Endothelial cell of umbilical vein (primary cell): ENCODE data around the gene OLFML2B. TPM values are rescaled to one million over a fixed set of nuclear protein-coding genes. Genes with fewer than 3 reads are reported as not detected.

Experiments
- BruUV-seq: library from RNA; stranded (reverse); fragments of 400-500 nt; replicated peaks from 2 replicates; lab custom pipeline; 2021; lab: Mats Ljungman, UMichigan
- CTCF ChIA-PET: fragments of 300-600, 350-600 bp; sonication (Branson Sonifier 250); formaldehyde crosslinking; loops from one replicate; lab custom pipeline; 2021; ENCODE audit warnings: antibody characterized with exemption, inconsistent platforms; lab: Charles Lee
- POLR2A ChIA-PET: fragments of 300-600, 350-600 bp; sonication (Branson Sonifier 250); formaldehyde crosslinking; loops from one replicate; lab custom pipeline; 2021; ENCODE audit warnings: antibody characterized with exemption, inconsistent platforms; lab: Charles Lee
- DNase-seq: peaks from one replicate; pipeline ENCODE4 v3.0.0-alpha.2; 2011; ENCODE audit warnings: low read depth, low spot score
- FAIRE-seq: peaks from 2 replicates; lab custom pipeline; 2011; peaks lifted over from hg19 to GRCh38; lab: Jason Lieb, UNC
- H2AFZ ChIP-seq: 2 replicates; pipeline ENCODE4 v1.6.0; 2012; ENCODE audit warnings: low read depth, low read length, control low read depth, inconsistent platforms
- H3K27ac ChIP-seq: 2 replicates; pipeline ENCODE4 v1.5.1; 2011; ENCODE audit warnings: low read depth, mild to moderate bottlenecking, control low read depth, low read length, moderate library complexity; ENCODE audit not compliant: insufficient read depth
- H3K27me3 ChIP-seq, 2 experiments: 2 replicates each; pipeline versions ENCODE4 v1.6.0 to v1.6.1; 2011; ENCODE audit warnings: low read length in 2 of 2, mixed read lengths in 1 of 2; ENCODE audit not compliant: control insufficient read depth in 2 of 2, insufficient read depth in 2 of 2
- H3K36me3 ChIP-seq, 2 experiments: 2 replicates in 1 of 2; 3 replicates in 1 of 2; pipeline ENCODE4 v1.5.1; 2011; ENCODE audit warnings: low read length in 2 of 2, mild to moderate bottlenecking in 1 of 2, moderate library complexity in 1 of 2; ENCODE audit not compliant: control insufficient read depth in 2 of 2, insufficient read depth in 2 of 2; ENCODE audit errors: extremely low read depth in 1 of 2
- H3K4me1 ChIP-seq: 3 replicates; pipeline ENCODE4 v1.5.1; 2011; ENCODE audit warnings: mild to moderate bottlenecking, low read length; ENCODE audit not compliant: control insufficient read depth, insufficient read depth; ENCODE audit errors: extremely low read depth
- H3K4me2 ChIP-seq: 2 replicates; pipeline ENCODE4 v1.6.1; 2011; ENCODE audit warnings: low read length, control low read depth, mixed read lengths; ENCODE audit not compliant: insufficient read depth
- H3K4me3 ChIP-seq, 3 experiments: fragments of 200-600 bp in 1 of 3; sonication (generic), shearing (Covaris generic) in 1 of 3; replicated peaks in 1 of 3; 2 replicates each; pipeline ENCODE4 v1.5.1; 2011 to 2016; ENCODE audit warnings: control low read depth in 3 of 3, low read length in 3 of 3, mild to moderate bottlenecking in 2 of 3, inconsistent platforms in 1 of 3, low read depth in 1 of 3, moderate library complexity in 1 of 3; ENCODE audit not compliant: insufficient read depth in 1 of 3
- H3K79me2 ChIP-seq: 2 replicates; pipeline ENCODE4 v1.6.0; 2012; ENCODE audit warnings: low read length, inconsistent platforms; ENCODE audit not compliant: control insufficient read depth, insufficient read depth
- H3K9ac ChIP-seq: replicated peaks from 2 replicates; pipeline ENCODE3; 2011; ENCODE audit warnings: low read length, control low read depth; ENCODE audit not compliant: insufficient read depth; ENCODE audit errors: extremely low read depth
- H3K9me1 ChIP-seq: replicated peaks from 3 replicates; pipeline ENCODE4 v1.6.0; 2011; ENCODE audit warnings: mild to moderate bottlenecking, low read length; ENCODE audit not compliant: control insufficient read depth, insufficient read depth; ENCODE audit errors: extremely low read depth
- H3K9me3 ChIP-seq: replicated peaks from 2 replicates; pipeline ENCODE4 v1.5.1; 2012; ENCODE audit warnings: low read length, inconsistent platforms; ENCODE audit not compliant: control insufficient read depth, insufficient read depth
- H4K20me1 ChIP-seq: replicated peaks from 2 replicates; pipeline ENCODE3; 2011; ENCODE audit warnings: mild to moderate bottlenecking, low read length; ENCODE audit not compliant: control insufficient read depth, insufficient read depth; ENCODE audit errors: extremely low read depth
- EZH2 ChIP-seq: IDR thresholded peaks from 2 replicates; pipeline ENCODE4 v1.6.1; 2012; ENCODE audit warnings: borderline replicate concordance, low read depth, mild to moderate bottlenecking, moderate library complexity, low read length, inconsistent platforms; ENCODE audit not compliant: severe bottlenecking
- FOS ChIP-seq: IDR thresholded peaks from 2 replicates; pipeline ENCODE4 v1.6.1; 2011; ENCODE audit warnings: mild to moderate bottlenecking, low read length, moderate library complexity, borderline replicate concordance; ENCODE audit not compliant: insufficient read depth
- GATA2 ChIP-seq: IDR thresholded peaks from 2 replicates; pipeline ENCODE4 v1.7.0; 2011; ENCODE audit warnings: low read depth, mild to moderate bottlenecking, moderate library complexity, mixed read lengths, low read length; ENCODE audit not compliant: insufficient read length, insufficient read depth
- JUN ChIP-seq: IDR thresholded peaks from 2 replicates; pipeline ENCODE4 v1.6.1; 2011; ENCODE audit warnings: borderline replicate concordance, low read depth; ENCODE audit not compliant: insufficient read length, insufficient read depth
- MYC ChIP-seq: IDR thresholded peaks from one replicate; pipeline ENCODE4 v1.6.1; 2011; ENCODE audit warnings: mild to moderate bottlenecking, low read depth, low read length
- POLR2A ChIP-seq: IDR thresholded peaks from 2 replicates; pipeline ENCODE4 v1.6.1; 2012; ENCODE audit warnings: low read depth, mild to moderate bottlenecking, control low read depth, low read length
- POLR2AphosphoS5 ChIP-seq: IDR thresholded peaks from 2 replicates; pipeline ENCODE4 v1.6.1; 2012; ENCODE audit warnings: low read depth, mild to moderate bottlenecking, control low read depth, low read length, moderate library complexity; ENCODE audit not compliant: insufficient read depth
- dilution Hi-C: fragments of 300-500 bp; cut with MboI; formaldehyde crosslinking; loops from one replicate; pipeline ENCODE4 v1.15.0; 2019; ENCODE audit warnings: low sequenced_read_pairs; ENCODE audit not compliant: extremely low pct_ligation_motif_present
- intact Hi-C: fragments of 100-400 bp; cut with micrococcal nuclease; formaldehyde crosslinking; loops from one replicate; pipeline ENCODE4 v1.10.0; 2022
- polyA plus RNA-seq, 4 experiments: library from polyadenylated mRNA; depleted of rRNA in 3 of 4; stranded (reverse) in 3 of 4; unstranded in 1 of 4; fragments of >200 nt; gene quantifications; 2 replicates each; pipeline versions ENCODE4 v1.2.1 to v1.2.3, GENCODE V29; 2011 to 2012; ENCODE audit warnings: missing spikeins in 1 of 4
- total RNA-seq: library from RNA; stranded (reverse); gene quantifications from 2 replicates; pipeline ENCODE4 v1.2.3, GENCODE V29; 2021
- TF ChIP-seq, protein P1 (sequence below), 2 donors: IDR thresholded peaks; 1 replicate in 1 of 2; 2 replicates in 1 of 2; pipeline ENCODE4 v1.5.1; 2011; ENCODE audit warnings: low read length in 2 of 2, mild to moderate bottlenecking in 2 of 2, moderate library complexity in 2 of 2, control low read depth in 1 of 2, inconsistent platforms in 1 of 2, low read depth in 1 of 2; ENCODE audit not compliant: insufficient read depth in 1 of 2; ENCODE audit errors: extremely low read depth in 1 of 2
- TF ChIP-seq, protein P2 (sequence below): IDR thresholded peaks from 2 replicates; pipeline ENCODE4 v1.6.1; 2011; ENCODE audit not compliant: insufficient read depth, insufficient read length

OLFML2B gene
- total and polyA plus RNA-seq, 2 donors (not counting 3 experiments of a cell fraction or from before 2014, with no cell fraction given), result 0.58 to 0.62 TPM

DNA sequence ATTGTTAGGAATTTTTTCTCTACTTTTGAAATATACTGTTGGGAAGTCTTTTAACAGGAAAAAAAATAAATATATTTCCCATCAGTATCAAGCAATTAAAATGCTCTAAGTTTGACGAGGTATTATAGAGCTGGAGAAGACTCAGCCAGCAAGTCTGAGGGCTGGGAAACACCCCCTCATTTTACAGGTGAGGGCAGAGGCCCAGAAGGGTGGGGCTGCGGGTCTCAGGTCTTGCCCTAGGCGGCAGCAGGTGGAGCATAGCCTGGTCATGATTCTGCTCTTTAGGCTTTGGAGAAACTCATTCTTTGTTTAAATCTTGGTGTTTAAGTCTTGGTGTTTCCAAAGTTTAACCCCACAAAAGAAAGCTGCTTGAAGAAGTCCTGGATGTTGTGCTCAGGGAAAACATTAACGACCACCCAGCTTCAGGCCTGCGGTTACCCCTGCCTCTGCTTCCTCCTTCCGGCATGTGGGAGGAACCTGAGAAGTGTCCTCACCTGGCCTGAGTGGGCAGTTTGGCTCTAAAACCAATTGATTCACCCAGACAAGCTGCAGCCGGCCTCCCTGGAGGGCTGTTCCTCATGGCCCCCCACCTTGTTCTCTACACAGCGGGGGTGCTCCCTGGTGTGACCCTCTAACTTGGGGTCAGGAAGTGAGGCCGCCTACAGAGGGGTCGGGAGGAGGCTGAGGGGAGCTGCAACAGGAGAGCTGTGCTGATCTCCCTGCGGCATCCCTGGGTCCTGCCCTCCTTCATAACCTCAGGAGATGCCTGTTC lies 41.7 kb downstream of the OLFML2B start:
- Histone ChIP-seq H2AFZ (no peak overlapping the region), H3K79me2 (no peaks in the 10 kb centered on the region), H3K4me3 (no peak overlapping the region), H3K9me3 (no peaks in the 10 kb centered on the region), H3K36me3 (no peaks in the 10 kb centered on the region), H3K4me1 (no peaks in the 10 kb centered on the region), H4K20me1 (no peaks in the 10 kb centered on the region), H3K9me1 (no peaks in the 10 kb centered on the region), H3K27ac (no peak overlapping the region), H3K27me3 (peaks cover 6 to 8% of the 10 kb centered on the region in 2 experiments), H3K9ac (no peak overlapping the region), H3K4me2 (no peak overlapping the region)
- TF ChIP-seq FOS, result no peak
- no peak for TF ChIP-seq GATA2
- TF ChIP-seq MYC, result no peak
- TF ChIP-seq JUN, result no peak
- TF ChIP-seq POLR2AphosphoS5, result no peak
- FAIRE-seq (no peak), DNase-seq (no peak)
- intact Hi-C loops, result no loop called here
- dilution Hi-C loops, result no loop called here
- CTCF ChIA-PET, result interaction anchor here (1.7 kb wide), 1 partner anchor 55 kb away, joined by 4 read pairs; no protein-coding TSS in a partner anchor
- POLR2A ChIA-PET, result no interaction called here
- BruUV-seq, result no TSS peak

DNA sequence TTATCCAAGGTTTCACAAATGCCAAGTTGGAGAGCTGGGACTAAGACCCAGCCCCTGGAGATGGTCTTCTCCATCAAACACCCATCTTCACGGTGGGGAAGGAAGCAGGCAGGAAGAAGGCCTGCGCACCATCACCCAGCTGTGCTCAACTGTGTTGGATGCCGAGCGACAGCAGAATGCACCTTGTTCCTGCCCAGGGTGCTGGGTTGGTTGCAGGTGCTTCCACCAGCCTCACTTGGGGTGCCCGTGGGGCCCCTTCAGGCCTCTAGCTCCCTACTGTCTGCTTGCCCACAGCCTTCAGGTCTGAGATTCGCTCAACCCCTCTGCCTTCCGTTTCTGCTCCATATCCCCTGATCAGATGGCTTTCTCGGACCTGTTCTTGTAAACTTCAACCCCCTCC lies 42.5 kb downstream of the OLFML2B start:
- FAIRE-seq, result no peak
- Histone ChIP-seq H3K9me1 (no peaks in the 10 kb centered on the region), H3K9ac (no peak overlapping the region), H3K4me2 (no peak overlapping the region), H3K4me3 (no peak overlapping the region), H3K79me2 (no peaks in the 10 kb centered on the region), H3K9me3 (no peaks in the 10 kb centered on the region), H3K27me3 (peaks cover 6 to 8% of the 10 kb centered on the region in 2 experiments), H2AFZ (no peak overlapping the region), H3K27ac (no peak overlapping the region), H3K4me1 (no peaks in the 10 kb centered on the region), H3K36me3 (no peaks in the 10 kb centered on the region), H4K20me1 (no peaks in the 10 kb centered on the region)
- TF ChIP-seq JUN (no peak), POLR2AphosphoS5 (no peak), POLR2A (no peak), GATA2 (no peak), FOS (no peak), EZH2 (no peak), MYC (no peak)
- TF ChIP-seq, protein P1, sequence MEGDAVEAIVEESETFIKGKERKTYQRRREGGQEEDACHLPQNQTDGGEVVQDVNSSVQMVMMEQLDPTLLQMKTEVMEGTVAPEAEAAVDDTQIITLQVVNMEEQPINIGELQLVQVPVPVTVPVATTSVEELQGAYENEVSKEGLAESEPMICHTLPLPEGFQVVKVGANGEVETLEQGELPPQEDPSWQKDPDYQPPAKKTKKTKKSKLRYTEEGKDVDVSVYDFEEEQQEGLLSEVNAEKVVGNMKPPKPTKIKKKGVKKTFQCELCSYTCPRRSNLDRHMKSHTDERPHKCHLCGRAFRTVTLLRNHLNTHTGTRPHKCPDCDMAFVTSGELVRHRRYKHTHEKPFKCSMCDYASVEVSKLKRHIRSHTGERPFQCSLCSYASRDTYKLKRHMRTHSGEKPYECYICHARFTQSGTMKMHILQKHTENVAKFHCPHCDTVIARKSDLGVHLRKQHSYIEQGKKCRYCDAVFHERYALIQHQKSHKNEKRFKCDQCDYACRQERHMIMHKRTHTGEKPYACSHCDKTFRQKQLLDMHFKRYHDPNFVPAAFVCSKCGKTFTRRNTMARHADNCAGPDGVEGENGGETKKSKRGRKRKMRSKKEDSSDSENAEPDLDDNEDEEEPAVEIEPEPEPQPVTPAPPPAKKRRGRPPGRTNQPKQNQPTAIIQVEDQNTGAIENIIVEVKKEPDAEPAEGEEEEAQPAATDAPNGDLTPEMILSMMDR (IDR thresholded peaks at IDR 0.05; ENCODE audit: extremely low read depth in 1 of 2, insufficient read depth in 1 of 2, low read depth in 1 of 2, low read length in 2 of 2), result no peak
- TF ChIP-seq, protein P2, sequence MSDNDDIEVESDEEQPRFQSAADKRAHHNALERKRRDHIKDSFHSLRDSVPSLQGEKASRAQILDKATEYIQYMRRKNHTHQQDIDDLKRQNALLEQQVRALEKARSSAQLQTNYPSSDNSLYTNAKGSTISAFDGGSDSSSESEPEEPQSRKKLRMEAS, result no peak
- CTCF ChIA-PET, result interaction anchor here (1.1 to 1.7 kb wide), 2 partner anchors 23 to 189 kb away, joined by 3 to 4 read pairs; no protein-coding TSS in a partner anchor
- POLR2A ChIA-PET, result no interaction called here
- no peak for DNase-seq
- BruUV-seq, result no TSS peak
- dilution Hi-C loops, result no loop called here
- intact Hi-C loops, result no loop called here
